SK-N-SH (cell line): ENCODE measurements around the gene CDK13. TPM values are rescaled to one million over a fixed set of nuclear protein-coding genes. Genes with fewer than 3 reads are reported as not detected.

Source experiments
- CTCF ChIA-PET: fragments of 300-600, 350-600 bp; formaldehyde crosslinking; extraction: SDS; loops from one replicate; lab custom pipeline; 2021; lab: Yijun Ruan, JAX
- POLR2A ChIA-PET: fragments of 350-600 bp; sonication (Branson Sonifier 250); formaldehyde crosslinking; extraction: SDS; loops from one replicate; lab custom pipeline; 2020; ENCODE audit warnings: antibody characterized with exemption, inconsistent platforms; lab: Yijun Ruan, JAX
- DNase-seq: peaks from one replicate; pipeline ENCODE4 v3.0.0; 2012
- H2AFZ ChIP-seq: fragments of 200-600 bp; sonication (generic); 2 replicates; pipeline ENCODE4 v1.8.1; 2016; ENCODE audit warnings: antibody characterized with exemption, mild to moderate bottlenecking, low read depth
- H3F3A ChIP-seq: fragments of 200-600 bp; sonication (generic); replicated peaks from 2 replicates; pipeline ENCODE3; 2016; ENCODE audit warnings: antibody characterized with exemption, mild to moderate bottlenecking; ENCODE audit not compliant: insufficient read depth
- H3K27ac ChIP-seq, 2 experiments: fragments of 200-500 bp in 1 of 2; fragments of 200-600 bp in 1 of 2; sonication (Bioruptor generic) in 1 of 2; sonication (generic), shearing (Covaris generic) in 1 of 2; 2 replicates each; pipeline versions ENCODE4 v1.5.1 to v1.6.1; 2014 to 2016; ENCODE audit warnings: low read depth in 2 of 2, inconsistent platforms in 1 of 2, low read length in 1 of 2, mild to moderate bottlenecking in 1 of 2, mixed read lengths in 1 of 2
- H3K27me3 ChIP-seq: fragments of 200-600 bp; sonication (generic), shearing (Covaris generic); 2 replicates; pipeline ENCODE4 v1.6.1; 2016; ENCODE audit warnings: mixed run types; ENCODE audit not compliant: insufficient read depth
- H3K36me3 ChIP-seq, 2 experiments: fragments of 200-500 bp in 1 of 2; fragments of 200-600 bp in 1 of 2; sonication (Bioruptor generic) in 1 of 2; sonication (generic) in 1 of 2; replicated peaks in 1 of 2; 2 replicates each; pipeline versions ENCODE3 to v1.5.1; 2014 to 2016; ENCODE audit warnings: low read length in 1 of 2, mild to moderate bottlenecking in 1 of 2; ENCODE audit not compliant: insufficient read depth in 2 of 2, control insufficient read depth in 1 of 2
- H3K4me1 ChIP-seq, 2 experiments: fragments of 200-500 bp in 1 of 2; fragments of 200-600 bp in 1 of 2; sonication (Bioruptor generic) in 1 of 2; sonication (generic), shearing (Covaris generic) in 1 of 2; 2 replicates each; pipeline versions ENCODE4 v1.5.1 to v1.6.1; 2014 to 2016; ENCODE audit warnings: low read depth in 1 of 2, low read length in 1 of 2, mixed run types in 1 of 2; ENCODE audit not compliant: insufficient read depth in 2 of 2, control insufficient read depth in 1 of 2
- H3K4me2 ChIP-seq: fragments of 200-600 bp; sonication (generic), shearing (Covaris generic); 2 replicates; pipeline ENCODE4 v1.6.1; 2017; ENCODE audit warnings: mixed run types
- H3K4me3 ChIP-seq, 2 experiments: fragments of 200-500 bp in 1 of 2; fragments of 200-600 bp in 1 of 2; sonication (Bioruptor generic) in 1 of 2; sonication (generic), shearing (Covaris generic) in 1 of 2; 2 replicates each; pipeline versions ENCODE4 v1.5.1 to v1.8.1; 2014 to 2016; ENCODE audit warnings: low read depth in 2 of 2, inconsistent platforms in 1 of 2, low read length in 1 of 2, mild to moderate bottlenecking in 1 of 2, mixed read lengths in 1 of 2, moderate library complexity in 1 of 2
- H3K79me2 ChIP-seq: fragments of 200-600 bp; sonication (generic); 2 replicates; pipeline ENCODE4 v1.8.1; 2017; ENCODE audit warnings: mild to moderate bottlenecking; ENCODE audit not compliant: insufficient read depth
- H3K9ac ChIP-seq: fragments of 200-600 bp; sonication (generic); 2 replicates; pipeline ENCODE4 v1.6.1; 2017; ENCODE audit warnings: mixed run types
- H3K9me2 ChIP-seq: fragments of 200-600 bp; sonication (generic); 2 replicates; pipeline ENCODE4 v1.6.1; 2017; ENCODE audit warnings: mixed run types
- H3K9me3 ChIP-seq: fragments of 200-600 bp; sonication (generic); 2 replicates; pipeline ENCODE4 v1.6.1; 2017; ENCODE audit warnings: mixed run types, mild to moderate bottlenecking, moderate library complexity
- H4K20me1 ChIP-seq: fragments of 200-600 bp; sonication (generic); 2 replicates; pipeline ENCODE4 v1.6.1; 2017; ENCODE audit warnings: mild to moderate bottlenecking, mixed run types; ENCODE audit not compliant: insufficient read depth
- CTCF ChIP-seq: fragments of 200-600 bp; sonication (generic); IDR thresholded peaks from 2 replicates; pipeline ENCODE4 v1.6.1; 2017; ENCODE audit warnings: antibody characterized with exemption, mild to moderate bottlenecking, moderate library complexity
- ELF1 ChIP-seq: IDR thresholded peaks from 2 replicates; pipeline ENCODE4 v1.4.0; 2012
- FOSL2 ChIP-seq: IDR thresholded peaks from 2 replicates; pipeline ENCODE4 v1.4.0; 2012; ENCODE audit warnings: low read depth, mild to moderate bottlenecking, moderate library complexity, borderline replicate concordance
- FOXJ3 ChIP-seq: sonication (generic); formaldehyde crosslinking; IDR thresholded peaks from 2 replicates; pipeline ENCODE4 v1.5.1; 2020; ENCODE audit warnings: mild to moderate bottlenecking, missing genetic modification reagents
- FOXM1 ChIP-seq: IDR thresholded peaks from 2 replicates; pipeline ENCODE4 v1.4.0; 2012; ENCODE audit warnings: low read depth, mild to moderate bottlenecking
- POLR2AphosphoS5 ChIP-seq: IDR thresholded peaks from 2 replicates; pipeline ENCODE4 v1.6.1; 2012; ENCODE audit warnings: low read depth, low read length
- RCOR1 ChIP-seq: fragments of 150-350 bp; IDR thresholded peaks from 2 replicates; pipeline ENCODE4 v1.6.1; 2017; ENCODE audit warnings: antibody characterized with exemption, low read length
- RFX5 ChIP-seq: IDR thresholded peaks from 2 replicates; pipeline ENCODE4 v1.6.1; 2012; ENCODE audit warnings: mild to moderate bottlenecking, improper control_type of control experiment, low read length
- RXRA ChIP-seq: IDR thresholded peaks from 2 replicates; pipeline ENCODE4 v1.4.0; 2012; ENCODE audit warnings: low read depth, mild to moderate bottlenecking, borderline replicate concordance
- SIN3A ChIP-seq: IDR thresholded peaks from 2 replicates; pipeline ENCODE4 v1.6.1; 2012; ENCODE audit warnings: low read depth, mild to moderate bottlenecking, low read length, moderate library complexity, borderline replicate concordance
- SMC3 ChIP-seq: IDR thresholded peaks from 2 replicates; pipeline ENCODE4 v1.6.1; 2012; ENCODE audit warnings: low read depth, low read length, improper control_type of control experiment
- TEAD4 ChIP-seq: IDR thresholded peaks from 2 replicates; pipeline ENCODE4 v1.4.0; 2012; ENCODE audit warnings: mild to moderate bottlenecking, borderline replicate concordance; ENCODE audit not compliant: insufficient read depth
- USF1 ChIP-seq: IDR thresholded peaks from 2 replicates; pipeline ENCODE4 v1.4.0; 2012; ENCODE audit warnings: low read depth, borderline replicate concordance
- USF2 ChIP-seq: fragments of 150-350 bp; IDR thresholded peaks from 2 replicates; pipeline ENCODE4 v1.6.1; 2017; ENCODE audit warnings: antibody characterized with exemption, low read length, low read depth, borderline replicate concordance
- YY1 ChIP-seq: IDR thresholded peaks from 2 replicates; pipeline ENCODE4 v1.4.0; 2012; ENCODE audit warnings: low read depth, mild to moderate bottlenecking
- WGBS: methylation state at CpG from one replicate; pipeline ENCODE4 v1.1.6; 2017; ENCODE audit warnings: low lambda C conversion rate; 5-methylcytosine and 5-hydroxymethylcytosine counted together
- polyA plus RNA-seq, 3 experiments: library from polyadenylated mRNA; depleted of rRNA; stranded (reverse); fragments of >200 nt; gene quantifications; 2 replicates each; pipeline ENCODE4 v1.2.3, GENCODE V29; 2012
- TF ChIP-seq, protein P1 (sequence below): IDR thresholded peaks from 2 replicates; pipeline ENCODE4 v1.4.0; 2012; ENCODE audit warnings: low read depth

Gene CDK13
- polyA plus RNA-seq, 1 of the 3 experiments (the other 2 are of a cell fraction) = 23.1 TPM

GRCh38 chr7:39908141-39908540 is 41.9 kb upstream of the CDK13 start (continued):
- TF ChIP-seq YY1 (no peak), ELF1 (no peak)

GRCh38 chr7:39908973-39909372 is 41.1 kb upstream of the CDK13 start:
- Histone ChIP-seq H3K4me2 (no peak overlapping the region), H4K20me1 (no peaks in the 10 kb centered on the region), H2AFZ (no peak overlapping the region), H3K4me3 (no peak overlapping the region), H3K9me3 (peaks cover 13% of the 10 kb centered on the region; the same call in 1 of the 2 replicates), H3K4me1 (no peaks in the 10 kb centered on the region; a peak in 1 of 4 replicates), H3K79me2 (no peaks in the 10 kb centered on the region), H3K27me3 (no peaks in the 10 kb centered on the region), H3F3A (peaks cover 4% of the 10 kb centered on the region), H3K9me2 (no peaks in the 10 kb centered on the region), H3K27ac (no peak overlapping the region)
- DNase-seq = no peak
- 87% methylated on average over 3 of the region's 4 CpGs for WGBS
- POLR2A ChIA-PET = no interaction called here
- no peak for TF ChIP-seq FOXJ3 (CRISPR knock-in tag)
- no peak for TF ChIP-seq FOXM1
- TF ChIP-seq, protein P1, sequence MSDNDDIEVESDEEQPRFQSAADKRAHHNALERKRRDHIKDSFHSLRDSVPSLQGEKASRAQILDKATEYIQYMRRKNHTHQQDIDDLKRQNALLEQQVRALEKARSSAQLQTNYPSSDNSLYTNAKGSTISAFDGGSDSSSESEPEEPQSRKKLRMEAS = no peak
- no peak for TF ChIP-seq FOSL2
- no peak for TF ChIP-seq YY1
- TF ChIP-seq CTCF = no peak
- no peak for TF ChIP-seq SIN3A
- no peak for TF ChIP-seq RFX5
- no peak for TF ChIP-seq ELF1
- TF ChIP-seq SMC3 = no peak
- no peak for TF ChIP-seq USF1
- no peak for TF ChIP-seq RCOR1
- TF ChIP-seq USF2 = no peak
- TF ChIP-seq TEAD4 = no peak
- no peak for TF ChIP-seq POLR2AphosphoS5
- TF ChIP-seq RXRA = no peak
- TF ChIP-seq, all 33 proteins: peak for 0
- CTCF ChIA-PET = interaction anchor here (1.4 to 1.8 kb wide), 3 partner anchors 11 to 226 kb away, joined by 3 to 8 read pairs (median 6); partner anchors contain the start of genes MPLKIP and SUGCT
- Histone ChIP-seq H3K36me3 (no peaks in the 10 kb centered on the region), H3K9ac (no peak overlapping the region)
